ENCODE measurements around the gene DDR2. TPM values are rescaled to one million over a fixed set of nuclear protein-coding genes. Genes with fewer than 3 reads are reported as not detected.

Gene DDR2
- total RNA-seq, 4 donors from 2014 or later, result 15.1 to 36.9 (median 20.0) TPM

DNA sequence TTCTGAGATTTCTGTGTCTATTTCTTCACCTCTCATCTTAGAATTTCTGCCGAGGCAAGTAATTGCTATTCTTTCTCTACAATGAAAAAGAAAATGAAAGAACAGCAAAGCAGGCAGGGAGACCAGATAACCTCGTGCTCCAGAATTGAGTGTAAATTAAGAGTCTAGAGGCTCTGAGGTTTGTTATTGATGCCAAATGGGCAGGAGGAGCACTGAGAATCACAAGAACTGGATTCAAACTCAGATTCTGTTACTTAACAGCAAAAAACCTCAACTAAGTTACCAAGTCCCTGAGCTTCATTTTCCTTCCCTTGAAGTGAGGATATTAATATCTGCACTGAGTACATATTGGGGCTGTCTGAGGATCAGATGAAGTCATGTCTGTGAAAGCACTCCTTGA is 5.5 kb upstream of the DDR2 start:
- TF ChIP-seq, protein P1, sequence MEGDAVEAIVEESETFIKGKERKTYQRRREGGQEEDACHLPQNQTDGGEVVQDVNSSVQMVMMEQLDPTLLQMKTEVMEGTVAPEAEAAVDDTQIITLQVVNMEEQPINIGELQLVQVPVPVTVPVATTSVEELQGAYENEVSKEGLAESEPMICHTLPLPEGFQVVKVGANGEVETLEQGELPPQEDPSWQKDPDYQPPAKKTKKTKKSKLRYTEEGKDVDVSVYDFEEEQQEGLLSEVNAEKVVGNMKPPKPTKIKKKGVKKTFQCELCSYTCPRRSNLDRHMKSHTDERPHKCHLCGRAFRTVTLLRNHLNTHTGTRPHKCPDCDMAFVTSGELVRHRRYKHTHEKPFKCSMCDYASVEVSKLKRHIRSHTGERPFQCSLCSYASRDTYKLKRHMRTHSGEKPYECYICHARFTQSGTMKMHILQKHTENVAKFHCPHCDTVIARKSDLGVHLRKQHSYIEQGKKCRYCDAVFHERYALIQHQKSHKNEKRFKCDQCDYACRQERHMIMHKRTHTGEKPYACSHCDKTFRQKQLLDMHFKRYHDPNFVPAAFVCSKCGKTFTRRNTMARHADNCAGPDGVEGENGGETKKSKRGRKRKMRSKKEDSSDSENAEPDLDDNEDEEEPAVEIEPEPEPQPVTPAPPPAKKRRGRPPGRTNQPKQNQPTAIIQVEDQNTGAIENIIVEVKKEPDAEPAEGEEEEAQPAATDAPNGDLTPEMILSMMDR (IDR thresholded peaks at IDR 0.05), result no peak
- TF ChIP-seq POLR2A (IDR thresholded peaks at IDR 0.05), result no peak
- DNase-seq (ENCODE audit: low spot score in 2 of 2), result no peak
- intact Hi-C loops (cut with DNase I; ENCODE audit: low total_unique reads), result no loop called here
- H3K4me3 ChIP-seq (ENCODE audit: low read depth, poor library complexity, severe bottlenecking), result no peak overlapping the region
- 33 to 38% methylated on average over 2 of the region's 2 CpGs for WGBS, 2 donors

GRCh38 chr1:162627662-162628296 is 4.5 kb upstream of the DDR2 start:
- DNase-seq (ENCODE audit: low spot score in 2 of 2), result no peak
- intact Hi-C loops (cut with DNase I; ENCODE audit: low total_unique reads), result no loop called here
- 60 to 62% methylated on average over 3 of the region's 3 CpGs for WGBS, 2 donors
- TF ChIP-seq POLR2A (IDR thresholded peaks at IDR 0.05), result no peak
- TF ChIP-seq, protein P1 (IDR thresholded peaks at IDR 0.05), result no peak
- H3K4me3 ChIP-seq (ENCODE audit: low read depth, poor library complexity, severe bottlenecking), result no peak overlapping the region

GRCh38 chr1:162629077-162629627 is 3.1 kb upstream of the DDR2 start:
- 95 to 96% methylated on average over 3 of the region's 3 CpGs for WGBS, 2 donors

GRCh38 chr1:162629651-162630050 is 2.6 kb upstream of the DDR2 start:
- TF ChIP-seq POLR2A (IDR thresholded peaks at IDR 0.05), result no peak
- TF ChIP-seq, protein P1 (IDR thresholded peaks at IDR 0.05), result no peak

More at GRCh38 chr1:162629077-162629627, 3.1 kb upstream of the DDR2 start:
- H3K4me3 ChIP-seq (ENCODE audit: low read depth, poor library complexity, severe bottlenecking), result no peak overlapping the region
- DNase-seq (ENCODE audit: low spot score in 2 of 2), result no peak
- TF ChIP-seq POLR2A (IDR thresholded peaks at IDR 0.05), result no peak
- TF ChIP-seq, protein P1 (IDR thresholded peaks at IDR 0.05), result no peak
- intact Hi-C loops (cut with DNase I; ENCODE audit: low total_unique reads), result no loop called here

DNA sequence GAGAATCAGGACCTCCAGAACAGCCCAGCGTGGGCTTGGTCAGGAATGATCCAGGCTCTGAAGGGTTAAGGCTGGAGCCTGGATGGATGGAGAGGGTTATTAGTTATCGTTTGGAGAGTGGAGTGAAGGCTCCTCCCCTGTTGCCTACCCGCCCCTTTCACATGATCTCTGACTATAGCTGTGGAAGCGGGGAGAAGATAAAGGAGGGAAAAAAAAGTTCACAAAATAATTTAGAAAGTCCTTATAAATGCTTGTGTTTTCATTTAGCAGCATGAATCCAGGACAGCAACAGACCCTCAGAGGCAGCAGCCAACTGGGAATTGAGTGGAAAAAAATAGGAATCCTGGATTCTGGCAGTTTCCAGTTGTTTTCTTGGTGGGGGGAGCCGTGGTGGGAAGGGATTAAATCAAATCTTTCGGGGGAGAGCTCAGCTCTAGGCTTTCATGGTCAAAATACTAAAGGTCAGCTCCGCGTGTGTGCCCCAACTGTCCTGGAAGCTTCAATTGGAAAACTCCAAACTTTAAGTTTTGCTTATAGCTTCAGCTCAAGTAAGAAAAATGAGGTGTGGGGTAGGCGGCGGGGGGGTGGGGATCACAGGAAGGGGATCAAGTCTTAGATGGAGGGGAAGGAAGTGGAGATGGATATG is 595 bp upstream of the DDR2 start:
- intact Hi-C loops (cut with DNase I; ENCODE audit: low total_unique reads), result no loop called here
- H3K4me3 ChIP-seq (ENCODE audit: low read depth, poor library complexity, severe bottlenecking), result no peak overlapping the region
- no peak for DNase-seq (ENCODE audit: low spot score in 2 of 2)
- no peak for TF ChIP-seq POLR2A (IDR thresholded peaks at IDR 0.05)
- TF ChIP-seq, protein P1 (IDR thresholded peaks at IDR 0.05), result no peak
- WGBS, 2 donors, result 46% methylated on average over 10 of the region's 10 CpGs

More at GRCh38 chr1:162629651-162630050, 2.6 kb upstream of the DDR2 start:
- no peak for DNase-seq (ENCODE audit: low spot score in 2 of 2)
- no peak overlapping the region for H3K4me3 ChIP-seq (ENCODE audit: low read depth, poor library complexity, severe bottlenecking)
- intact Hi-C loops (cut with DNase I; ENCODE audit: low total_unique reads), result no loop called here
- WGBS, 2 donors, result 71 to 73% methylated on average over 2 of the region's 2 CpGs

Data from lower leg skin (tissue), 4 donors.